GM19238 (cell line): ENCODE results near the gene VAV2.

Source experiments
- DNase-seq: peaks from one replicate; pipeline ENCODE4 v3.0.0; 2011; ENCODE audit warnings: low spot score; ENCODE audit not compliant: insufficient read length

VAV2 gene

DNA sequence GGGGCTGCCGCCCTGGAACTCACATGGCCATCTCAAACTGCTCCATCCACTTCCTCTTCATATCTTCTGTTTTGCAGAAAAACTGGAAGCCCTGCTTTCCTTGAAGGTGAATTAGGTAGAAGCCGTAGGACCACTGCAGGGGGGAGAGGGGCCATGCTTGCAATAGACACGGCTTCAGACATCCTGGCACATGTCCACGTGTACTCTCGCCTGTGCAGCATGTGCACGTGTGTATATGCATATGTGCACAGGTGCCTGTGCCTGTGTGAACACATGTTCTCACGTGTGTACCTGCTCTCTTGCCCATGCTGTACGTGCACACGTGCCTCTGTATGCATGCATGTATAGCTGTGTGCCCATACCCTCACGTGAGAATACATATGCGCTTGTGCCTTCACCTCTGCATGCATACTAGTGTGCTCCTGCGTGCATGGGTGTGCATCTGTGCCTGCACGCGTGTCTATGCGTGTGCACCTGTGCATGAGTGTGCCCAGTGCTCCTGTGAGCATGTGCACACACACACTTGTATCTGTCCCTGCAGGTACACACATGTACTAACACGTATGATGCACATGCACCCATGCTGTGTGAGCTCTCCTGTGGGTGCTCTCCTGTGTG is 206.3 kb downstream of the VAV2 start:
- DNase-seq, result no peak

DNA sequence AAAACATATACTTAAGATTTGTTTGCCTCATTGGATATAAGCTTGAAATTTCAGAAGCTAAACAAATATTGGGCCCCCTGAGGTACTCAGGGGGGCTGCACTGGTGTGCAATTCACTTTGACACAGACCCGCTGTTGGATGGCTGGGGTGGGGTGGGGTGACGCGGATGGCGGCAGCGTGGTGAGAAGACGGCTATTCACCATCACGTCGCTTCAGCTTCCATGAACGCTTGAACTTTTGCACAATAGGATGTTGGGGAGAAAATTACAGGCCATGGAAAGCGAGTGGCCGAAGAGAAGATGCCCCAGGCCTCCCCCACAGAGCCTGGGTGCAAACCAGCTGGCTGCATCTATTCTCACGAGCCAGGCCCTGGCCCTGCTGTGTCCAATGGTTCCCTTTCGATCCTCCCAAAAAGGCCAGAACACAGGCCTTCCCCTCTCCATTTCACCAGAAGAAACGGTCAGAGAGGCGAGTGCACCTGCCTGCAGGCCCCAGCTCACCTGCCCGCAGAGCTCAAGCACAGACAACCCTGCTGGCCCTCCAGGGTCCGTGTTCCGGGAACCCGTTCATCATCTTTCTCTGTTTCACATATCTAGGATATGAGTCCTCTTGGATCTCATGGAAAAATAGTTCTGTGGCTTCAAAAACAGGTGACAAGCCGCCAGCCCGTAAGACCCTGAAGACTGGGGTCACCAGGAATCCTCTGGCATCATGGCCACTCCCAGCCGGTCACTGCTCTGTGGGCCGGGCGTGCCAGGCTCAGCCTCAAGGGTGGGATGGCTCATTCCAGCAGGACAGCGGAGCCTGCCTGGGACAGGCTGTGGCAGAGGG is 207.2 kb downstream of the VAV2 start:
- DNase-seq, result no peak

DNA sequence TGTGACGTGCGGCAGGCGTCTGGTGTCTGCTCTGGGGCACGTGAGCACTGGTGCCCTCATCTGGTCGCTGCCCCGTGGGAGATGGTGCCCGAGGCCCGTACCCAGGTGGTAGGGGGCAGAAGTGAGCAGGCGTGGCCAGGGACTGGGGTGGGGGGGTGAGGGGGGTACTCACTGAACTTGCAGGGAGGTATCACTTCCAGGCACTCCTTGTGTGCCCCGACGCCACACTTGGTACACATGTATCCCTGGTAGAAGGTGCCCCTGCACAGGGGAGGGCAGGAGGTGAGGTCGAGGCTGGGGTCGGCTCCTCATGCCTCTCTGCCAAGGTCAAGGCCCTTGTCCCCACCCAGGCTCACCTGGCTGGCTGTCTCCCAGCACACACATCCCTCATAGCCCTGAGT is 208.8 kb downstream of the VAV2 start:
- no peak for DNase-seq

DNA sequence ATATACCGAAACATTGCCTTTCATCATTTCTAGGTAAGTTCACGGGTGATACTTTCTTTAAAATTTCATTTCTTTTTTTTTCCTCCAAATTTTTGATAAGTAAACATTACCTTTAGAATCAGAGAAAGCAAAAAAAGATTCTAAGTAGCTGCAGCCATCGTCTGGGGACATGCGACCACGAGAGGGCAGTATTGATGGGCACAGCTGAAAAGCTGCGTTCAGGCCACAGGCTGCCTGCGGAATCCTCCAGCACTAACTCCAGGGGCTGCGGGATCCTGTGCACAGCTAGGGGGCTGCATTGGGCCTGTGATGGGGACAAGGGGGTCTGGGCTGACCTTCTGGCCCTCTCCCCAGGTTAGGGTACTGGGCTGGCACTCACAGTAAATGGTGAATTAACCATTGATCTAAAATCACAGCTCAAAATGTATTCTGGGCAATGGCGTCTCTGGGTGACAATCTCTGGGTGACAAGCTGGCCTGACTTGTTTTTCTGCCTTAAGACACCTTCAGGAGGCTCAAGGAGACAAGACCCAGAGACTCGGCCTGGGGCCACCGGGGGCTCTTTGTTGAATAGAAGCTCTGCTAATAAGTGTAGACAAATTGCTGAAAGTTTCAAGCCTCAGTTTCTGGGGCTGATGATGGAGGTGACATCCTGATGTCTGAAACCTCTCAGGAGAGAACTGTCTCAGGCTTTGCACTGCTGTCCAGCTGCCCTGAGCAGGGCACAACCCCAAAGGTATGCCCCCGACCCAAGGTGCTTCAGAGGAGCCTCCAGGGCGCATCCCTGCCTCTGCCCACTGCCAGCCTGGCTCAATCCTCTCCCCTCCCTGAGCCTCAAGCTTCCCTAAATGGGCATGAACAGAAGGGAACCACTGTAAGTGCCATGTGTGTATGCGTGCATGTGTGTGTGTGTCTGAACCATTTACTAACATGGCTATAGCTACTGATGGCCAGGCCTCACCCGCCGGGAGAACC is 209.7 kb downstream of the VAV2 start:
- DNase-seq, result peak; percentile 66

DNA sequence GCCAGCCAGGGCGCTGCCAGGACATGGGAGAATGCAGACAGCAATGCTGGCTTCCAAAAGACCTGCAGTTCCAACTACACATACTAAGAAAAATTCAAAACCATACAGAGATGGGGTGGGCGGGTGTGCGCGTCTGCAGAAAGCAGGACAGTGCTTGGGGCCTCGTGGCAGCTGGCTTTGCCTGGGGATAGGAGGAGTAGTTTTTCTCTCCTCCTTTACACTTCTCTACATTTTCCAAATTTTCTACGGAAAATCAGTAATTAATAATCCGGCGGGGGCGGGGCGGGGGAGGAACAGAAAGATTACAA is 210.3 kb downstream of the VAV2 start:
- DNase-seq, result no peak

DNA sequence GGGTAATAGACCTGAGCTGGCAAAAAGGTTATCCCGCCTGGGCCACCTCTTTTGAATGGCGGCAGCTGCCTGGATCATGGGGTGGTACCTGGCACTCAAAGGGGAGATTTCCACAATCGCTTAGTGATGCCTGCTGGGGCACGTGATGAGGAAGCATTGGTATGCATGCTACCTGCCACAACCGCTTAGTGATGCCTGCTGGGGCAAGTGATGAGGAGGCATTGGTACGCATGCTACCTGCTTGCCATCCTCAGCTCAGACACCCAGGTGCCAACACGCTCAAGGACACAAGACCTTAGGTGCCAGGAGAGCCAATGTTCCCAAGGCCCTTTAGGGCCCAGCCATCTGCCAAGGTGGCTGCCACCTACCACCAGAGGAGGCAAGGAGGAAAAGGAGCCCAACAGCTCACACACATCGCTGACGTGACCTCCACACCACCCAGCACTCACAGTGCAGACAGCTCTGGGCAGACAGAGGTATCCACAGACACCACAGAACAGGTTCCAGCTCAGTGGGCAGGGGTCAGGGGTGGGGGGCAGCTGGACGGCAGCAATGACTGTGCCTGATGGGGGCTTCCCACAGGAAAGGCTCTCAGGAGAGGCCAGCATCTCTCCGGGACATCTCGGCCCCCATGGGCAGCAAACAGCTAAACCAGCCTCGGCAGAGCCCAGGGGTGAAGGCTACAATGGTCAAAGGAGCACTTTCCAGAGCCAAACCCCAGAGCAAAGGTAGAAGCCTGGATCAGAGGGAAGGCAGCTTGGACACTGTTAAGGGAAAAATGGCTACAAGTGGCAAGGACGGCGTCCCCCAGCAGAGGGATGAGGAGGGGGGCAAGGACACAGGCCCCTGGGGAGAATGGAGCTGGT is 210.9 kb downstream of the VAV2 start:
- no peak for DNase-seq

DNA sequence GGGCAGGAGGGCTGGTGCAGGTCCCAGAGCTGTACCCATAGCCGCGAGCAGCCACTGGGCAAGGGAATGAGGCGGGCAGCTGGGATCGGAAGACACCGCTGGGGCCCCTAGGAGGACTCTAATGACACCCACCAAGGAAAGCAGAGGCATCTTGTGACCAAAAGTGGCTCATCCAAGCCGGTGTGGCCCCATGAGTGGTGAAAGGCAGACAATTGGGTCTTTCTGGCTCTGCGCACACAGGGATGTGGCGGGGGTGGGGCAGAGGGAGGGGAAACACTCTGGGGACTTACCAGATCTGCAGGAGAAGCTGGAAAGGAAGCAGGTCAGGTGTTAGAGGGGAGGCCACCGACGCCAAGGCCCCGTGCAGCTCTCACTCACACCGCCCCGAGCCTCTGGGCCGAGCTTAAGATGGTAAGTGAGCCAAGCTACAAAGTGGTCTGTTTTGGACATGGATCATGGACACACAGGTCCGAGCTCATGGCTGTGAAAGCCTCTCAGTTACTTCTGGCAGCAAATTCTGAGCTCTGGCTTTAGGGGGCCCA is 211.6 kb downstream of the VAV2 start:
- DNase-seq, result no peak

DNA sequence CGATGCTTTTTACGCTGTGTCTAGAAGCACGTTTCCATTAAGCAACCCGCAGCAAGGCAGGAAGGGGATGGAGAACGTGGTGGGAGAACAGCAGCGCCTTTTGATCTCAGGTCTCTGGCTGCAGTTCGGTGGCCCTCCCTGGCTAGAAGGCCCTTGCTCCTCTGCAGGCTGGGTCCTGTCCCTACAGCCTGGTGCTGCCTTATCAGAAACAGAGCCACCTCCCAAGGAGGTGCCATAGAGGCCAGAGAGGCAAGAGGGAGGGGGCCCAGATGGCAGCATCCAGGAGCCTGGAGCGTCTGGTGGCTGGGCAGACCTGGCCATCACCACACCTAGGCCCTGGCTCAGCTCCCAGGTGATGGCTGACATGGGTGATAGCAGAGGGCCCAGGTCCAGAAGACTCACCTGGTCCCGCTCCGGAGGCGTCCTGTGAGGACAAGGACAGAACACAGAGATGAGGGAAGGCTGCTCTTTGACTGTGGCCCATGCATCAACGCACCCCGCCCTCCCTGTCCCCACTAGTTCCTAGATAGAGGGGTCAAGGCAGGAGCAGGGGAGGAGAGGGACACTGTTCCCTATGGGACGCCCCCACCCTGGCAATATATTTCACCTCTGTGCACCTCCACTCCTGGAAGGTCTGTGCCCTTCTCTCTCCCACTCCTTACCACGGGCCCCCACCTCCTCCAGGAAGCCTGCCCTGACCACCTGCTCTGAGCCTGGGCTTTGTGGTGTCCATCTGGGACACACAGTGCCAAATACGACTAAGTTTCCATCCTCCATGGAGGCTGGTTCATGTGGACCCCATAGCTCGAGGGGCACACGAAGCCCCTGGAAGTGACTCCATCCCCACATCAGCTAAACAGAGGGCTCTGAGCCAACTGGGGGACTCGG is 212.4 kb downstream of the VAV2 start:
- no peak for DNase-seq

DNA sequence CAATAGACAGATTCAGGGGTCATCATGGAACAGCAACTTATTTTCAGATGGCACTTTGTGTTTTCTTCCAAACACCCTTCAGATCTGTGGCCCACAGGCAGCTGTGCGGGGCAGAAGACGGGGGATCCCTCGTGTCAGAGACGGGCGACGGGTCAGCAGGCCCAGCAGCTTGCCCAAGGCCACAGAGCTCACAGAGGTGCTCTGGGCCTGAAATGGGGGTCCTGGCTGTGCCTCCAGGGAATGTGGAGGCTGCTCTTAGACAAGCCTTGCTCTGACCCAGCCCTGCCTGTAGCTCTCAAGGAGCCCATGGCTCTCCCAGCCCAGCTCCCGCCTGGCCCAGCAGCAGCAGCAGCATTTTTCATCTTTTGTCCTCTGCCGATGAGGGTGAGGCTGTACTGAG is 213.0 kb downstream of the VAV2 start:
- DNase-seq, result no peak

DNA sequence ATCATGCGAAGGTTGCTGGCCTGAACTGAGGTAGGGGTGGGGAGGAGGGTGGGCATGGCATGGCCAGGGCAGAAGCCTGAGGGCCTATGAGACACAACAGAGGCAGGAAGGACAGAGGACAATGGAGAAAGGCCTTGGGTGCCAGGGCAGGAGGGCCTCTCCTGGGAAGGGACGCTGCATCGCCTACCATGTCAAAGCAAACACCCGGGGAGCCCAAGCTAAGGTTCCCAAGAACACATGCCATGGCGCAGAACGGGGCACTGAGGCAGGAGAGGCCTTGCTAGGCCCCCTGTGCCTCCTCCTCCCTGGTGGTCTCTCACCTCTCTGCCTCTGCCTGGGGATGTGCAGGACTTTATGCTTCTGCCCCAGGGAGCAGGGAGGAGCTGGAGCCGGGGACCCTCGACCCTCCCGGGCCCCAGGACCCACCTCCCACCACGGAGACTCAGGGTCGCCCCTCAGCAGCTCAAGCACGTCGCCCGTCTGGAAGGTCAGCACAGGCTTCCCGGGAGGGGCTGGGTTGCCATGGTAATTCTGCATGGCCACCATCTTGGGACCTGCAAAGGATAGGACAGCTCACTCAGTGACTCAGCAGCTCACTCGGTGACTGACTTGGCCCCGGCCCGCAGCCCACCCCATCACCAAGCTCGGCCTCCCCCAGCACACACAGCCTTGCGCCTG is 213.6 kb downstream of the VAV2 start:
- DNase-seq, result no peak

DNA sequence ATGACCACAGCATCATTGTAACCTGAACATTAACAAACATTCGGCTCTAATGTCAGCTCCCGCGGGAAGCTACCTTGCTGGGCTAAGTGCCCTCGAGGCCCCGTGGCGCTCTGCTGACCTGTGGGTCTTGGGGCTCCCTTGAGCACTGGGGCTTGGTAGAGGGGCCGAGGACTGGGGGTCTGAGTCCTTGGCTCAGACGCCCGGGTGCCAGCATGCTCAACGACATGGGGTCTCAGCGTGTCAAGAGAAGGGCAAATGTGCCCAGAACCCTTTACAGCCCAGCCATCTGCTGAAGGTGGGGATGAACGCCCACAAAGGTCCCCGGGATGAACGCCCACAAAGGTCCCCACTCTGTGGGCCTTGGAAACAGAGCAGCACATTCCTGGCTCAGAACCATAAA is 214.3 kb downstream of the VAV2 start:
- no peak for DNase-seq

DNA sequence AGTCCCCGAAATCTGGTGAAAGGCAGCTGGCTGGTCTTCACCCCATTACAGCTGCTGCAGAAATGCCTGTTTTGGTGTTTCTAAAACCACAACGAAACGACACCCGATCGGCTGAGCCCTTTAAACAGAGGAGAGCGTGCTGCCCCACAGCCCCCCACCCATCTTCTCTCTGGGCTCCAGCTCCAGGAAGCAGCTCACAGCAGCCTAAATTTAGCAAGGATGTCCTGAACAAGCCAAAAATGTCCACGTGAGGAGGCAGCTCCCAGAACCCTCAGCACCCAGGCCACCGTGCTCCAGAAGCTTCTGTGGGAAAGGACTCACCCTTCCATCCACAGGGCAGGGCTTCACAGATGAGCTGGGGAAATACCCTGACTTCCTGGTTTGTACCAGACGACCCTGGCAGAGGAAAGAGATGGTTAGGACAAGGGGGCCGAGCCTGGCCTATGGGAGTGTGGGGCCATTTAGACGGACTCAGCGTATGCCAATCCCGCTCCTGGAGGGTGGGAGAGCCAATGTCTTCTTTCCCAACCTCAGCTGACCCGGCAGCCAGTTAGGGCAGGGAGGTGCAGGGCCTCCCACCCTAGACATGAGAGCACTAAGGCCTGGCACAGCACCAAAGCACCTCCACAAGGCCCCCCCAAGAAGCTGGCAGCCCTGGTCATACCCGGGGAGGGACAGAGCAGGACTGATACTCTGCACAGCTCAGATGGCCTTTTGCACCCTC is 214.9 kb downstream of the VAV2 start:
- no peak for DNase-seq

DNA sequence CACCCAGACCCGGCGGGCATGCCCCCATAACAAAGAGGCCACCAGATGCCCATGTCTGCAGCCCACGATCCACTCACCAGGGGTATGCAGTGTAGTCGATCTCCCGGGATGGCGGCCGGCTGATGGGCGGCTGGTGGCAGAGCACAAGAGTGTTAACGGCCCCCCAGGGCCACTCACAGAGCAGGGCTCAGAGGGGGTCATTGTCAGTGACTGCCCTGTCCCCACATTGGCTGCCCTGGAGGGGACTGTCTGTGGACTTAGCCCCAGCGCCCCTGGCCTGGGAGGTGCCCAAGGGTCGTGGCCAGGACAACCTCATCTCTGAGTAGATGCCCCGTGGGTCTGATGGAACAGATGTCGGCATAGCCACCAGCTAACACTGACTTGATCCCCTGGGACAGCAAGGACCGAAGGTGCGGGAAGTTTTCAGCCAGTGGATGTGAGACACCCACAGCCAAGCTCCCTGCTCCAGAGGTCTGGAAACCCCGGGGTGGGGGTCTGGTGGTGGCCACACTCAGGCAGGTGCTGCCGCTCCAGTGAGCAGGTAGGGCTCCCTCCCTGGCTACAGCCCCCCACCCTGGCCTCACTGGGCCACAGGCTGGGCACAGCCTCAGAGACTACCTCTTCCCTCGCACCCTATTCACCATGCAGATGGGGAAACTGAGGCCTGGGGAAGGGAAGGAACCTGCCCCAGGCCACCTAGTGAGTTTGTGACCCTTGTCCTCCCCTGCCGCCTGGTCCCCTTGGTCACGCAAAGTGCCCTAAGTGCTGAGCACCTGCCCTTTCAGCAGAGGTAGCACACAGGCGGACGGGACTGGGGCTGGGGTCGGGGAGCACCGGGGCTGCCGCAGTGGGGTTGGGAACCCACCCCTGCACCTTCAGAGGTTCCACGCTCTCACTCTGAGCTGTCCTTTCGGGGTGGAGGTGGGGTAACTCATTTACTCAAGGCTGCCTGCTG is 215.9 kb downstream of the VAV2 start:
- no peak for DNase-seq

DNA sequence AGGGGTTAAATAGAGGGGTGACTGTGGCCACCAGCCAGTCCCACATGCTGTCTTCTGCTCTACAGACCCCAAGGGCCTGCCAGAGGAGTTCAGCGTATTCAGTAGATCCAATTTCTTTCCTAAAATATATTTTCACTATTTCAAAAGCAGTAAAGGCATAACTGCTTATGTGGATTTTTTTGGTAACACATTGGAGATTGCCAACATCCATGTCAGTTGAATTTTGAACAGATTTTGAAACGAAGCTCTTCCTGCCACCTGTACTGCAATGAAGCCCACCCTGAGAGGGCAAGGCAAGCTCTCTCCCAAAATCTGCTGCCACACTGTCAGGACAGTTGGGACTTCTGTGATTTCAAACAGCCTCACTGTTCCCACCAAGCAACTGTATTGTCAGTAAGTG is 216.8 kb downstream of the VAV2 start:
- no peak for DNase-seq

DNA sequence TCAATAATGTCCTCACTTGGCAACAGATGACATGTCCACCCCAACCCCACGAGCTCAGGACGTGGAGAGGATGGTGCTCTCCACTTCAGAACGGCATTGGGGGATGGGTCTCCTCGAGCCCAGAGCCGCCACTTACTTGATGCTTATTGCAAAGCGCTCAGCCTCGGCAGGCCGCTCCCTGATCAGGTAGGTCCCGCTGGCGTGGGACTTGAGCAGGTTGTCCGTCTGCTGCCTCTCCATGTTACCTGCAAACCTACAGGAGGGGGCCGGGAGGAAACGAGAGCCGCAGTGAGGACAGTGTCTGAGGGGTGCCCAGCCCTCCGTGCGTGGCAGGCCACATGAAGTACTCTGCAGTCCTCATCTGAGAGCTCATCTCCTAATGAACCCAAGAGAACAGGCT is 217.3 kb downstream of the VAV2 start:
- no peak for DNase-seq

DNA sequence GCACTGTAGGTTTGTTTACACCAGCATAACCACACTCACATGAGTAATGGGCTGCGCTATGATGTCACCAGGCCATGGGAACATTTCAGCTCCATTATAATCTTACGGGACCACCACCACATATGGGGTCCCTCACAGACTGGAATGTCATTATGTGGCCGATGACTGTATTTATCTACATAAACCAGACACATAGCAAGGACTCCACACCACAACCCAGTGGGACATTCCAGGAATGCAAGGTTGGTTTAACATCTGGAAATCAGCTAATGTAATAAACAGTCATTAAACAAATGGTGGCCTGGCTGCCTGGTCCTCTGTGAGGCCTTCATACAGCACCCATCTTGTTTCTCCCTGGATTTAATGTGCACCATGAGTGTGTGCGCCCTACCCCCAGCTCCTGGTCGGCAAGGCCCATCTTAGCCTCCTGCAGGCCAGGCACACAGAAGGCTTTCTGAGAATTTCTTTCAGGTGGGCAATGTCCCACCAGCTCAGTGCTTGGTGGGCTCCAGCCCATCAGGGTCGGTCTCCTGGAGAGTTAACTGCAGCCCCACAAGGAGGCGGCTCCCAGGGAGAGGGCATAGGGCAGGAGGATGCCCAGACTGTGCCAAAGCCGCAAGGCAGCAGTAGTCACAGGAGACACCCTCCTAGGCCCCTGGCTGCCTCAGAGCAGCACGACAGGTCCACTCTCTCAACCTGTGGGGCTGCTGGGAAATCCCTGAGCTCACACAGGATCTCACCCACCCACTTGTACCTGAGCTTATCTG is 218.1 kb downstream of the VAV2 start:
- no peak for DNase-seq

DNA sequence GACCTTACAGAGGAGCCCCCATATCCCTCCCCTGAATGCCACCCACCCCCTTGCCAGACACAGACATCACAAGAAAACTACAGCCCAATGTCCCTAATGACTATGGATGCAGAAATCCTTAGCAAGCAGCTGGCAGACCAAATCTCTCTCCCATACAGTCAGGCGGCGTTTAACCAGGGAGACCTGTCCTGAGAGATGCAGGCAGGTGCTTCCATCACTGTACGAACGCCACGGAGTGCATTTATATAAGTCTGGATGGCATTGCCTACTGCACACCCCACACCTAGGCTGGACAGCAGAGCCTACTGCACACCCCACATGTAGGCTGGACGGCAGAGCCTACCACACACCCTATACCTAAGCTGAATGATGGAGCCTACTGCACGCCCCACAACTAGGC is 219.5 kb downstream of the VAV2 start:
- DNase-seq, result no peak
